ENCODE measurements around the gene AP2B1. TPM values are rescaled to one million over a fixed set of nuclear protein-coding genes. Genes with fewer than 3 reads are reported as not detected.

AP2B1 gene
- total RNA-seq, 1 experiment from 2014 or later = 195 TPM

- no peak for TF ChIP-seq CTCF (IDR thresholded peaks at IDR 0.05)
- no peak for TF ChIP-seq FOXP4 (CRISPR knock-in tag; IDR thresholded peaks at IDR 0.05)
- TF ChIP-seq ERG (CRISPR knock-in tag; IDR thresholded peaks at IDR 0.05) = no peak
- no peak for TF ChIP-seq USF2 (CRISPR knock-in tag; IDR thresholded peaks at IDR 0.05)
- no peak for TF ChIP-seq ZNF121 (CRISPR knock-in tag; IDR thresholded peaks at IDR 0.05)
- no peak for TF ChIP-seq TCF7 (CRISPR knock-in tag; IDR thresholded peaks at IDR 0.05; ENCODE audit: low read depth)
- no peak for TF ChIP-seq ZBTB21 (CRISPR knock-in tag; IDR thresholded peaks at IDR 0.05; ENCODE audit: borderline replicate concordance)
Observed at GRCh38 chr17:35757243-35757642, 170.1 kb downstream of the AP2B1 start (continued).

- no peaks in the 10 kb centered on the region for H3K36me3 Mint-ChIP-seq
- H3K4me1 Mint-ChIP-seq = peaks cover 10% of the 10 kb centered on the region
- ChIA-PET CTCF (interaction anchor here (5.8 kb wide), 1 partner anchor 10 kb away, joined by 100 read pairs; the partner anchor contains the start of gene GAS2L2), POLR2A (interaction anchor here (0.9 kb wide), 1 partner anchor 48 kb away, joined by 3 read pairs; no protein-coding TSS in a partner anchor)
- DNase-seq (ENCODE audit: low spot score) = no peak
- H3K9me3 Mint-ChIP-seq = no peaks in the 10 kb centered on the region
- no peak for TF ChIP-seq MXD4 (CRISPR knock-in tag; IDR thresholded peaks at IDR 0.05; ENCODE audit: borderline replicate concordance)
- no peak for TF ChIP-seq AFF4 (CRISPR knock-in tag; IDR thresholded peaks at IDR 0.05; ENCODE audit: borderline replicate concordance)
- no peak for TF ChIP-seq STAT6 (CRISPR knock-in tag; conservative IDR thresholded peaks at IDR 0.05; ENCODE audit: low read depth)
- no peak for TF ChIP-seq GTF2I (CRISPR knock-in tag; conservative IDR thresholded peaks at IDR 0.05)
- TF ChIP-seq HMGA2 (CRISPR knock-in tag; IDR thresholded peaks at IDR 0.05) = no peak
- no peak for TF ChIP-seq E2F4 (CRISPR knock-in tag; IDR thresholded peaks at IDR 0.05; ENCODE audit: borderline replicate concordance, low read depth)
- TF ChIP-seq ZNF263 (CRISPR knock-in tag; IDR thresholded peaks at IDR 0.05; ENCODE audit: low read depth) = no peak
- no peak for TF ChIP-seq ZNF396 (CRISPR knock-in tag; IDR thresholded peaks at IDR 0.05; ENCODE audit: borderline replicate concordance)
- TF ChIP-seq ZNF281 (CRISPR knock-in tag; IDR thresholded peaks at IDR 0.05) = no peak
- H3K27ac Mint-ChIP-seq = no peak within 1 kb of the TSS
- no peak for ATAC-seq
- H3K4me3 Mint-ChIP-seq = no peak within 1 kb of the TSS
- H3K27me3 Mint-ChIP-seq (ENCODE audit: low read depth) = peaks cover 11% of the 10 kb centered on the region
Observed at GRCh38 chr17:35760587-35760986, 173.5 kb downstream of the AP2B1 start, which contains the start of gene C17orf50. Gene C17orf50 (plus strand): TSS chr17:35760887. CDS start chr17:35760942, 55 bp downstream.
